ELF-1 (cell line): Measurements from ENCODE around the gene ADIPOR2.

Experiments
- DNase-seq: peaks from one replicate; pipeline ENCODE4 v3.0.0-alpha.2; 2016; ENCODE audit warnings: low read depth, low spot score

ADIPOR2 gene

GRCh38 chr12:1773937-1774655, 83.2 kb downstream of the ADIPOR2 start:
- no peak for DNase-seq

- peak; percentile 81 for DNase-seq
Observed at GRCh38 chr12:1776170-1776921, 85.5 kb downstream of the ADIPOR2 start.

- no peak for DNase-seq
Observed at GRCh38 chr12:1777798-1778197, 86.9 kb downstream of the ADIPOR2 start.

GRCh38 chr12:1778911-1779310, 88.0 kb downstream of the ADIPOR2 start:
- DNase-seq, result no peak

GRCh38 chr12:1779783-1780182, 88.9 kb downstream of the ADIPOR2 start:
- no peak for DNase-seq

GRCh38 chr12:1781772-1782171, 90.9 kb downstream of the ADIPOR2 start:
- no peak for DNase-seq

- DNase-seq, result no peak
Observed at GRCh38 chr12:1782215-1782614, 91.3 kb downstream of the ADIPOR2 start.

- no peak for DNase-seq
Observed at GRCh38 chr12:1787714-1788113, 96.8 kb downstream of the ADIPOR2 start.

GRCh38 chr12:1790444-1790843, 99.6 kb downstream of the ADIPOR2 start:
- DNase-seq, result no peak

GRCh38 chr12:1791104-1791841, 100.4 kb downstream of the ADIPOR2 start:
- peak; percentile 36 for DNase-seq

GRCh38 chr12:1792406-1792805, 101.5 kb downstream of the ADIPOR2 start:
- DNase-seq, result no peak

- DNase-seq, result no peak
Observed at GRCh38 chr12:1793426-1794210, 102.7 kb downstream of the ADIPOR2 start.

GRCh38 chr12:1794440-1795090, 103.7 kb downstream of the ADIPOR2 start:
- no peak for DNase-seq

- no peak for DNase-seq
Observed at GRCh38 chr12:1795221-1795784, 104.4 kb downstream of the ADIPOR2 start.

GRCh38 chr12:1795785-1796514, 105.1 kb downstream of the ADIPOR2 start:
- DNase-seq, result peak; percentile 90

GRCh38 chr12:1796515-1797010, 105.7 kb downstream of the ADIPOR2 start:
- DNase-seq, result peak; percentile 65

- peak; percentile 43 for DNase-seq
Observed at GRCh38 chr12:1797011-1797901, 106.4 kb downstream of the ADIPOR2 start.

GRCh38 chr12:1797991-1798640, 107.2 kb downstream of the ADIPOR2 start:
- no peak for DNase-seq
